HL-60 (cell line): ENCODE results near the gene ANKRD12.
"Not testable (repeated sequence)": the region's sequence is repeated elsewhere in the genome, so short reads cannot be mapped to it uniquely, and the experiment has no call there.

Experiments used
- DNase-seq, 2 experiments: peaks; one replicate each; pipeline ENCODE4 v3.0.0-alpha.2; 2010 to 2020; ENCODE audit warnings: low read depth in 1 of 2, low spot score in 1 of 2
- H3K27ac ChIP-seq: fragments of 250-450 bp; sonication (Bioruptor Pico); replicated peaks from 2 replicates; pipeline ENCODE4 v1.5.1; 2020; ENCODE audit warnings: mild to moderate bottlenecking, moderate library complexity
- H3K27me3 ChIP-seq: fragments of 250-450 bp; sonication (Bioruptor Pico); 2 replicates; pipeline ENCODE4 v1.5.1; 2021; ENCODE audit warnings: mild to moderate bottlenecking, moderate library complexity; ENCODE audit not compliant: insufficient read depth, poor library complexity, severe bottlenecking
- H3K4me3 ChIP-seq: replicated peaks from 2 replicates; pipeline ENCODE4 v1.5.1; 2011; ENCODE audit warnings: mild to moderate bottlenecking, control low read depth, low read length; ENCODE audit not compliant: insufficient read depth
- CTCF ChIP-seq: IDR thresholded peaks from one replicate; pipeline ENCODE4 v1.5.1; 2011; ENCODE audit warnings: low read length, control low read depth, inconsistent platforms; ENCODE audit not compliant: insufficient read depth
- GABPA ChIP-seq: IDR thresholded peaks from 2 replicates; pipeline ENCODE4 v1.6.1; 2012; ENCODE audit warnings: low read depth
- POLR2AphosphoS5 ChIP-seq: IDR thresholded peaks from 2 replicates; pipeline ENCODE4 v1.6.1; 2012; ENCODE audit warnings: low read depth
- SPI1 ChIP-seq: IDR thresholded peaks from 2 replicates; pipeline ENCODE4 v1.6.1; 2012; ENCODE audit warnings: low read depth, mild to moderate bottlenecking, borderline replicate concordance
- TF ChIP-seq, protein P1 (sequence below): IDR thresholded peaks from 2 replicates; pipeline ENCODE4 v1.6.1; 2012; ENCODE audit warnings: low read depth; ENCODE audit not compliant: insufficient replicate concordance

Gene ANKRD12

DNA sequence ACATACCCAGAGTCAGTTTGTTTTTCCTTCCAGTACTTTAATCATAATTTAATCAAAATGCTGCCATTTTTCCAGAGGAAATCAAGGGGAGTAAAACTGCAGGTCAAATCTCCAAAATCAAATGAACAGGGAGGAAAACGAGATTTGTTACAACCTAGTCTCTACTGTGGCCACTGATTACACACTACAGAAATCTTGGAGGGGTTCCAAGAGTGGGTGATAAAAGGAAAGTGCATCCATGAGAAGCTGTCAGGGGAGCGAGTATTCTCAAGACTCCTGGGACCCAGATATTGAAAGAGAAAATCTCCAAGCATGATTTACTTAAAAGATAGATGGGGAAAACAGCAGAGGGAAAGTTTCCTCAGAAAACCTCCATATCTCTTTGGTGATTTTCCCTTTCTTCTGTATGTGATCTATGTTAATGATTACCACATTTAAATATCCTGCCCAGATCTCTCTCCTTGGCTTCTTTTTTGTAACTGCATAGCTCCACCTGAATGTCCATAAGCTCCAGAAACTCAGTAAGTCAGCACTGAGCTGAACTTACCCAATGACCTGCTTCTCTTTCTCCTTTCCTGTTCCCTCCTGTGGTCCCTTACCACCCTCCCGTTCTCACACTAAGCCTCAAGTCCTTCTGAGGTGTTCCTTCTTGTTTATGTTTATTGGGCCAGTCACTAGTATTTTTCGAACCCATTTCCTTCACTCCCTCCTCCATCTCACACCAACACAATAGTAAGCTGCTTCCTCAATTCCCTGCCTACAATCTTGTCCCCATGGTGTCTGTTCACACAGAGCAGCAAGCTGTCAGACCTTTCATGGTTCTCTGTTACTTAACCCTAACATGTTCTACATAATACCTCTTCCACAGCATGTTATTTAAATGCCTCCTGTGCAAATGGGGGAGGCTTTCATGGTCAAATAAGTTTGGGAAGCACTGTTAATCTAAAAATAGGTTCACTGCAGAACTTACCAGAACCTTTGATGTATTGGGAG is 124.1 kb downstream of the ANKRD12 start:
- TF ChIP-seq, protein P1, sequence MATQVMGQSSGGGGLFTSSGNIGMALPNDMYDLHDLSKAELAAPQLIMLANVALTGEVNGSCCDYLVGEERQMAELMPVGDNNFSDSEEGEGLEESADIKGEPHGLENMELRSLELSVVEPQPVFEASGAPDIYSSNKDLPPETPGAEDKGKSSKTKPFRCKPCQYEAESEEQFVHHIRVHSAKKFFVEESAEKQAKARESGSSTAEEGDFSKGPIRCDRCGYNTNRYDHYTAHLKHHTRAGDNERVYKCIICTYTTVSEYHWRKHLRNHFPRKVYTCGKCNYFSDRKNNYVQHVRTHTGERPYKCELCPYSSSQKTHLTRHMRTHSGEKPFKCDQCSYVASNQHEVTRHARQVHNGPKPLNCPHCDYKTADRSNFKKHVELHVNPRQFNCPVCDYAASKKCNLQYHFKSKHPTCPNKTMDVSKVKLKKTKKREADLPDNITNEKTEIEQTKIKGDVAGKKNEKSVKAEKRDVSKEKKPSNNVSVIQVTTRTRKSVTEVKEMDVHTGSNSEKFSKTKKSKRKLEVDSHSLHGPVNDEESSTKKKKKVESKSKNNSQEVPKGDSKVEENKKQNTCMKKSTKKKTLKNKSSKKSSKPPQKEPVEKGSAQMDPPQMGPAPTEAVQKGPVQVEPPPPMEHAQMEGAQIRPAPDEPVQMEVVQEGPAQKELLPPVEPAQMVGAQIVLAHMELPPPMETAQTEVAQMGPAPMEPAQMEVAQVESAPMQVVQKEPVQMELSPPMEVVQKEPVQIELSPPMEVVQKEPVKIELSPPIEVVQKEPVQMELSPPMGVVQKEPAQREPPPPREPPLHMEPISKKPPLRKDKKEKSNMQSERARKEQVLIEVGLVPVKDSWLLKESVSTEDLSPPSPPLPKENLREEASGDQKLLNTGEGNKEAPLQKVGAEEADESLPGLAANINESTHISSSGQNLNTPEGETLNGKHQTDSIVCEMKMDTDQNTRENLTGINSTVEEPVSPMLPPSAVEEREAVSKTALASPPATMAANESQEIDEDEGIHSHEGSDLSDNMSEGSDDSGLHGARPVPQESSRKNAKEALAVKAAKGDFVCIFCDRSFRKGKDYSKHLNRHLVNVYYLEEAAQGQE, result no peak
- no peak for TF ChIP-seq SPI1
- H3K27ac ChIP-seq, result no peak overlapping the region
- no peak overlapping the region for H3K4me3 ChIP-seq

GRCh38 chr18:9263264-9263663 is 126.7 kb downstream of the ANKRD12 start:
- DNase-seq, result no peak
- Histone ChIP-seq H3K27ac (no peak overlapping the region), H3K4me3 (no peak overlapping the region), H3K27me3 (no peaks in the 10 kb centered on the region)
- TF ChIP-seq, protein P1, result no peak
- TF ChIP-seq GABPA (no peak), CTCF (no peak), POLR2AphosphoS5 (no peak), SPI1 (no peak)

More for the DNA sequence above, 124.1 kb downstream of the ANKRD12 start:
- no peak for DNase-seq
- no peaks in the 10 kb centered on the region for H3K27me3 ChIP-seq

DNA sequence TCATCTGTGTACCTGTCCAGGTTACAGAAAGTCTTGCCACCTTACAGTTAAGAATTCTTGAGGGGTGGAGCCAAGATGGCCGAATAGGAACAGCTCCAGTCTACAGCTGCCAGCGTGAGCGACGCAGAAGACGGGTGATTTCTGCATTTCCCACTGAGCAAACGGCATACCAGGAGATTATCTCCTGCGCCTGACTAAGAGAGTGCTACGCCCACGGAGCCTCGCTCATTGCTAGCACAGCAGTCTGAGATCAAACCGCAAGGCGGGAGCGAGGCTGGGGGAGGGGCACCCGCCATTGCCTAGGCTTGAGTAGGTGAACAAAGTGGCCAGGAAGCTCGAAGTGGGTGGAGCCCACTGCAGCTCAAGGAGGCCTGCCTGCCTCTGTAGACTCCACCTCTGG is 128.2 kb downstream of the ANKRD12 start:
- DNase-seq, H3K4me3 ChIP-seq, H3K27me3 ChIP-seq, H3K27ac ChIP-seq: not testable (repeated sequence)

DNA sequence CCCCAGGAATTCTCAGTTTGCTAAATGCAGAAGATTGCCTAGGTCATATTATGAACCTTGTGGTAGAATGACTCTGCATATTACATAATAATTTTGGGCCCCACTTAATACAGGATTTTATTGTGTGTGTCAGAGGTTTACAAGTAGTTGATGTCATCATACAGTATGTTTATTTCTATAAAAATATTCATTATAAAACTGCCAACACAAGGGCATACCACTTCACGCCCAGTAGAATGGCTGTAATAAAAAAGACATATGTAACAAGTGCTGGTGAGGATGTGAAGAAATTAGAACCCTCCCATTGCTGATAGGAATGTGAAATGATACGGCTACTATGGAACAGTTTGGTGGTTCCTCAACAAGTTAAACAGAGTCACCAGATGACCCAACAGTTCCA is 136.6 kb downstream of the ANKRD12 start:
- Histone ChIP-seq H3K4me3 (no peak overlapping the region), H3K27ac (no peak overlapping the region)
- no peak for DNase-seq

More for the DNA sequence above, 136.6 kb downstream of the ANKRD12 start:
- H3K27me3 ChIP-seq, result no peaks in the 10 kb centered on the region
- TF ChIP-seq, protein P1, result no peak
- TF ChIP-seq GABPA (no peak), POLR2AphosphoS5 (no peak), CTCF (no peak), SPI1 (no peak)
